NCI-H748 (cell line): Measurements from ENCODE around the gene KRT16.
"Not testable (repeated sequence)": the region's sequence is repeated elsewhere in the genome, so short reads cannot be mapped to it uniquely, and the experiment has no call there.

Experiments used
- DNase-seq: peaks from one replicate; lab custom pipeline; 2025; ENCODE audit not compliant: unreplicated experiment; lab: John Stamatoyannopoulos, UW

The KRT16 gene

GRCh38 chr17:41647940-41648410, 35.4 kb upstream of the KRT16 start:
- peak; percentile 83 for DNase-seq

DNA sequence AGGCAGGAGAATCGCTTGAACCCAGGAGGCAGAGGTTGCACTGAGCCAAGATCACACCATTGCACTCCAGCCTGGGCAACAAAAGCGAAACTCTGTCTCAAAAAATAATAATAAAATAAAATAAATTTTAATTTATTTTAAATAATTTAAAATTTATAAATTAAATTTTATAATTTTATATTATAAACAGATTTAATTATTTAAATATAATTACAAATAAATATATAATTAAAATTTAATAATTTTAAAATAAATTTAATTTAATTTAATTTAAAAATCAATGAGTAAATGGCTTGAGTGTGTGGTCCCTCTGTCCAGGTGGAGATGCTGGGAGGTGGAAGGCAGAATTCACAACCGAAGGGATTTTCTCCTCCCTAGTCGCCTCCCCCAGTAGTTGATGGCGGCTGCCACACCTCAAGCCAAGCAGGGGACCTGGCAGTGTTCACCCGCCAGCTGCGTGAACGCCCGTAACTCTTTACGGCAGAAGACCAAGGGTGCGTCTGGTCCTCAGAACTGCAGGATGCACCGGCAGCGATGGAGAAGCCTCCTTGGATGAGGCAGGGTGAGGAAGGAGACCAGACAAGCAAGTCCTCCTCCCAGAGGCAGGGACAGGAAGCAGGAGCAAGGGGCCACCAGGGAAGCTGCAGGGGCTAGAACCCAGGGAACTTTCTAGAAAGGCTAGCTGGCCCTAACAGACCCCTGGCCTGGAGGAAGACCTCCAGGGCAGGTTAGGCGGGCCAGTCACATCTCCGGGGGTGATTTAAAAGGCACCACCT, 34.7 kb upstream of the KRT16 start:
- DNase-seq: no peak

GRCh38 chr17:41642252-41643156, 29.9 kb upstream of the KRT16 start:
- DNase-seq: no peak

DNA sequence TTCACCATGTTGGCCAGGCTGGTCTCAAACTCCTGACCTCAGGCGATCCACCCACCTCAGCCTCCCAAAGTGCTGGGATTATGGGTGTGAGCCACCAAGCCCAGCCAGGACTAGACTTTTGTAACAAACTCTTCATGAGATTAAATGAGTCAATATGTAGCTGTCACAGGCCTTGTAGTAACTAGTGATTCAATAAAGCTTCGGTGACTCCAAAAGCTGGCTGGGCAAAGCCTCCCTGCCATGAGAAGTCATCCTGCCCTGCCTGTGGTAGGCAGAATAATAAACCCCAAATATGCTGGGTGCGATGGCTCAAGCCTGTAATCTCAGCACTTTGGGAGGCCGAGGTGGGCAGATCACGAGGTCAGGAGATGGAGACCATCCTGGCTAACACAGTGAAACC, 28.0 kb upstream of the KRT16 start:
- not testable (repeated sequence) for DNase-seq

GRCh38 chr17:41639492-41640473, 27.2 kb upstream of the KRT16 start:
- DNase-seq: no peak

DNA sequence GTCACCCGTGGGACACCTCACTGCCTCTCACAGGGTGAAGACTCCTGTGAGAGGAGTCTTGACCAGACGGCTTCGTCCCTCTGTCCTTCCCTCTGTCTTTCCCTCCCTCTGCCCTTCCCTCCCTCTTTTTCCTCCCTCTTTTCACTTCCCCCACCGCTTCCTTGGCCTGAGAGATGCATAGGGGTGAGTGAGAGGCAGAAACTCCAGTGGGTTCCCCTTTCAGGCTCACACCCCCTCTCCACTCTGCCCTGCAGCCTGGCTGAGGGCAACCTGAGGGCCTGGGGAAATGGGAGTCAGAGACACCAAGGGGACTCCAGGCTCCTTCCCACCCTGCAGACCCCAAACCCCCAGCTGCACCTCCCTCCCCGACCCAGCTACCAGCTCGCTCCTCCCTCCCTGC, 26.4 kb upstream of the KRT16 start:
- DNase-seq: no peak

DNA sequence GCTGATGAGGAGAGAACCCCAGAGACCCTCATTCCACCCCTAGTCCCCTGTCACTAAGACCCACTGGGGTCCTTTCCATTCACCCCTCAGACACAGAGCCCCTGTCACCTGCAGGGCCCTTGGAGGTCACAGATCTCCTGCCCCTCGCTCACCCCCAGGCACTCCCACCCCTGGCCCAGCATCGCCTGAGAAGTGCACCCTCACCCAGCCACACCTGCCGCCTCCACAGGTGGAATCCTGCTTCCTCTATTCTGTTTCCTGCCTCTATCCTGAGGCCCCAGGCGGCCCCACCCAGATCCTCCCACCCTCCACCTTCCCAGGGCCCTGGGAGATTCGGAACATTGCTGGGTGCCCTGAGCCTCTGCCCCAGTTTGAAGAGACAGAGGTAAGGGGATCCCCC, 25.6 kb upstream of the KRT16 start:
- DNase-seq: no peak

GRCh38 chr17:41636652-41637051, 24.1 kb upstream of the KRT16 start:
- DNase-seq: no peak

DNA sequence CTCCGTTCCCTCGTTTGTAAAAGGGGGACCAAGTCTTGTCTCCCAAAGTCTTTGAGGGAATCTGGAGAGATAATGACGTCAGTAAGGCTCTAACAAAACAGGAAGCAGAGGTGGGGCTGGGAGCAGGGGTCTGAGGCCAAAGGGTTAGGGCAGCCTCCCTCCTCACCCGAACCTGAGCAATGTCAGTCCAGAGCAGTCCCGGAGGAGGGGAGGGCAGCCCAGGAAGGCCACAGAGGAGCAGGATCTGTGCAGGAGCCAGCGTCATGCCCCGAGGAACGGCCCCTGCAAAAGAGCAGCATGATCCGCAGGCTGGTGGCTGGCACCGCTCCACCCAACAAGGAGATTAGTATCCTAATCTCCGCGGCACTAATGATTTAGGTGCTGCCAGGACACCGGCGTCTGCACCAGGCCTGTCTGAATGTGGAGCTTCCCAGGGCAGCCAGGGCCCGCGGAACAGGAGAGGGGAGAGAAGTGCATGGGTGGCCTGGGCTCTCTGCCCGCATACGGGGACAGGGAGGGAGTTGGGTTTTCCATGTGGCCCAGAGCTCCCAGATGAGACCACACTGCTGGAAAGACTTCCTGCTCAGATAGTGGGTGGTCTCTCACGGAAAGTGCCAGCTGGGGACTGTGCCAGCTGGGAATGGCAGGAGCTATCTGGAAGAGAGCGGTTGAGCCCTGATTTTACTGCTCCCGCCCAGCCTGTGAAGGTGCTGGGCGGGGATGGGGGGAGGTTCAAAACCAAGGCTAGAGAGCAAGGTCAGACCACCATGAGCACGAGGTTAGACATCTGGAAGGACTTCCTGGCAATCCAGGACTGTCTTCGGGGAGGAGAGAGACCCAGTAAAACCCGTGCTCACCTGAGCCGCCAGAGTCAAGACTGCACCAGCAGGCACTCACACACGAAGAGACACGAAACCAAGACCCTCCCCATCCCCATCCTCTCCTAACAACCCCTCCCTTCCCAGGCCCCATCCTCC, 22.8 kb upstream of the KRT16 start:
- DNase-seq: no peak

DNA sequence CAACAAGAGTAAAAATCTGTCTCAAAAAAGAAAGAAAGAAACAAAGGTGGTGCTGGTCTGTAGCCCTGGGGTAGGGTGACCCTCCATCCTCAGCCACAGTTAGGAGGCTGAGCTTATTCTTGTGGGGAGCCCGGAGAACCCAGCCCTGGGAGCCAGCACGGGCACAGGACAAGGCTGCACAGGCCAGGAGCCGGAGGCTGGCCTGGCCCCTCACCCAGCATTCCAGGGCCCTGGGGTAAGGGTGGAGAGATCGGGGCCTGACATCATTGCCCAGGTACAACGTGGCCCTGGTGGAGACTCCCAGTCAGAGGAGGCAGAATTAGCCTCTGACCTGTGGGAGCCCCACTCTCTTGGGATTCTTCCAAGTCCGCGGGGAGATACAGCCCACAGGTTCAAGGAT, 22.1 kb upstream of the KRT16 start:
- no peak for DNase-seq

DNA sequence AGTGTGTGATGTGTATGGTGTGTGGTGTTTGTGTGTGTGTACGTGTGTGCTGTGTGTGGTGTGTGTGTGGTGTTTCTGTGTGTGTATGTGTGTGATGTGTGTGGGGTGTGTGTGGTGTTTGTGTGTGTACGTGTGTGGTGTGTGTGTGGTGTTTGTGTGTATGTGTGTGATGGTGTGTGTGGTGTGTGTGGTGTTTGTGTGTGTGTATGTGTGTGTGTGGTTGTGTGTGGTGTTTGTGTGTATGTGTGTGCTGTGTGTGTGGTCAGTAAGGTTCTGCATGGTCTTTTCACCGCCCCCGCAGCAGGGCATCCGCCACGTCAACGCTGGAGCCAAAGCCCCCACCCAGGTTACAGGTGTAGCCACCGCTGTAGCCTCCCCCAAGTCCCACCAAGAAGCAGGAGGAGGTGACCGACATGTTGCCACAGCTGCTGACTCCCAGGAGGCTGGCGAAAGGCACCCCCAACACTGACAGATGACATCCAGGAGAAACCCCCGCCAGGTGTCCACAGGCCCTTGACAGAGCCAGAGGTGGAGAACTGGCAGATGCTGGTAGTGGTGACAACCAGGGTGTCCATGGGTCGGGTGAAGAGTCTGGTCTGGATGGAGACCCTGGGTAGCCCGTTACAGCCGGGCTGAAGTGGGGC, 21.1 kb upstream of the KRT16 start:
- DNase-seq: peak; percentile 12

GRCh38 chr17:41632482-41633105, 20.0 kb upstream of the KRT16 start:
- no peak for DNase-seq

DNA sequence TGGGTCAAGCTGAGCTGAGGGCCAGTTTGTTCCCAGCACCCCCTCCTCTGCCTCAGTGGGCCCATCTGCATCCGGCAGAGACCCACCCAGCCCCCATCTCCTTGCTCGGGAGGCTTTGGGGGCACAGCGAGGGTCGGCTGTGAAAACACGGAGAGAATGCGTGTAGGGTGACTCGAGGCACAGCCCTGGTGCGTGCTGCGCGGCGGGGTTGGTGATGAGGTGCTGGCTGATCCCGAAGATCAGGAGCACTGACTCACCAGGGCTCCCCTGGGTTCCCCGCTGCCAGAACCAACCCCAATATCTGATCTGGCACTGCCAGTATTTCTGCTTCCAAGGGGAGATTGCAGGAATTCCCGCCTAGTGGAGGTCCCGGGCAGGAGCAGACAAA, 19.3 kb upstream of the KRT16 start:
- no peak for DNase-seq

DNA sequence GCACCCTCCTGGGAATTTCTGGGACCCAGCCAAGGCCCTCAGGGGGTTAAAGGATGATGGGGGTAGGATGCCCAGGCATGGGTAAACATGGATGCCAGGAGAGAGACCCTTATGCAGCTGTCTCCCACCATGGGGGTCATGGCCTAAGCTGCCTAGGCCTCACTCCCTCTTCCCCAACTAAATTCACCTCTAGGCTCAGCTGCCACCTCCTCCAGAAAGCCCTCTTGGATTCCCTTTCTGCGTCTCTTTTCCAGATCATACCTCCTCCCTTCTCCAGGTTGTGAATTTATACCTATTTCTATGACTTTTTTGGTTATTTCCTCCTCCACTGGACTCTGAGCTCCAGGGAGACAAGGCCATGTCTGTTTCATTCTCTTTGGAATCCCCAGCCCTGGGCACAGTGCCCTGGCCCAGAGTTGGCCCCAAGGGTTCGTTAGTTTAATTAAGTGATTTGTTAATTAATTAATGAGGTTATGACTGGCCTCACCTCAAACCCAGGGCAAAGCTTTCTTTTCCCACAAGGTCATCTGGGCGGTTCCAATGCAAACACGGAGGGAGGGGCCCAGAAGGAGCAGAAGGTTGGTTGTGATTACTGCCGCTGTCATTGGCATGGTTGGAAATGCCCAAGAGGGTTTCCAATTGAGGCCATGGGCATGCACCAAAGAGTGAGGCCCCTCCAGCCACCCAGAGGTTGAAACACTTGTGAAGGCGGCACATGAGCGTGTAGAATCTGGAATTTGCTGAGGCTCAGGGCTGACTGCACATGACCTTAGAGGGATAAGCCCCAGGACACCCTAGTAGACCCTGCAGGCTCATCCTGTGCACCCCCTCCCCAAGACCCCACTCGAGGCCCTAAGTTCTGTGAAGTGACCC, 18.7 kb upstream of the KRT16 start:
- no peak for DNase-seq

DNA sequence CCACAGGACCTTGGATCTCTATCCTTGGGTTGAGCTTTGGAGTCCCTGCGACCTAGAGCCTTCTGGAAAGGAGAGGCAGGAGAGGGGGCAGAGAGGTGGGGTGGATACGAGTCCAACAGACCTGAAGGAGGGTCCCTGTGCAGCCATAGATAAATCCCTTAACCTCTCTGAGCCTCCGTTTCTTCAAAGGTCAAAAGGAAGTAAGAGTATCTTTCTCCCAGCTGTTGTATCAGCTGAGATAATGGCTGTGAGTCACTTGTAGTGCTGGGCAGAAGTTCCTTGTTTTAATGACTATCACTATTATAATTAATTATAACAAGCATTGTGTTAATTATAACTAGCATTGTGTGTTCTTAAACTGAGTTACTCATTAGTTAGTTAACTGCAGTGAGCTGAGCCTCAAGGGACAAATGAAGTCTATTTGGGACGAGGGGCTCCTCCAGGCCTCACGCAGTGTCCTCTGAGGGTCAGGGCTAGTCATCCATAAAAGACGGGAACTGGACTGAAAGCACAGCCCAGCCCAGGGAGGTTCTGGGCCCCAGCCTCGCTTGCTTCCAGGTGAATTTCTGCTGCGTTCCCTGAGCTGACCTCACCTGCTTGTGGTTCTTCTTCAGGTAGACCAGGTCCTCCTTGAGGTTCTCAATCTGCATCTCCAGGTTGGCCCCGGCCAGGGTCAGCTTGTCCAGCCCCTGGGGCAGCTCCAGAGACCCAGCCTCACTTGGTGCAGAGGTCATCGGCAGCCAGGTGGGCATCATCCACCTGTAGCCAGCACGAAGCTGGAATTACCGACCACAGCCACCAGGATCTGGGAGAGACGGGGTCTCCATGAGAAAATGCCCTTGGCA, 17.5 kb upstream of the KRT16 start:
- DNase-seq: no peak

DNA sequence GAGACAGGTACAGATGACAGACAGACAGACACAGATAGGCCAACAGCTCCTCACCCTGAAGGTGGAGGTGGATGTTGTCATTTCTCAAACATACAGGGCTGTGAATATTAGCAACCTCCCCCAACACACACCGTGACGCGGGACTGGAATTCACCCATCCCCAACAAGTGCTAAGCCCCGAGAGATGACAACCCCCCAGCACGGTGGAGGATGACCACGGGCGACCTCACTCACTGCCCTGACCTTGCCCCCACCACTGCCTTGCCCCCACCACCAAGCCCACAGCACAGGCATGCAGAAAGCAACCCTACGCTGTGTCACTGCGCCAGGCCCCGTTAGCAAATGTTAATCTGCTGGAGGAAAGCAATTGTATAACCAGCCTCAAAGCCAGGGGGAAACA, 16.7 kb upstream of the KRT16 start:
- no peak for DNase-seq
